TTC549 (cell line): Measurements from ENCODE around the gene NUDT9.
"Not testable (repeated sequence)": the region's sequence is repeated elsewhere in the genome, so short reads cannot be mapped to it uniquely, and the experiment has no call there.

Source experiments
- FAIRE-seq: peaks from 2 replicates; lab custom pipeline; 2012; peaks lifted over from hg19 to GRCh38; lab: Jason Lieb, UNC

Gene NUDT9

GRCh38 chr4:87409420-87409939 is 12.9 kb upstream of the NUDT9 start:
- FAIRE-seq, result no peak

- no peak for FAIRE-seq
Observed at GRCh38 chr4:87410157-87410556, 12.2 kb upstream of the NUDT9 start.

- FAIRE-seq, result no peak
Observed at GRCh38 chr4:87410679-87411078, 11.7 kb upstream of the NUDT9 start.

GRCh38 chr4:87414816-87415215 is 7.6 kb upstream of the NUDT9 start:
- no peak for FAIRE-seq

GRCh38 chr4:87416965-87417364 is 5.4 kb upstream of the NUDT9 start:
- FAIRE-seq, result no peak

GRCh38 chr4:87418410-87418809 is 4.0 kb upstream of the NUDT9 start:
- not testable (repeated sequence) for FAIRE-seq

- no peak for FAIRE-seq
Observed at GRCh38 chr4:87419578-87420249, 2.7 kb upstream of the NUDT9 start.

- FAIRE-seq, result no peak
Observed at GRCh38 chr4:87420276-87420830, 2.0 kb upstream of the NUDT9 start.

GRCh38 chr4:87423317-87424098 is 1.1 kb downstream of the NUDT9 start:
- FAIRE-seq, result no peak

- not testable (repeated sequence) for FAIRE-seq
Observed at GRCh38 chr4:87424099-87424543, 1.7 kb downstream of the NUDT9 start.

- FAIRE-seq, result no peak
Observed at GRCh38 chr4:87425711-87426110, 3.3 kb downstream of the NUDT9 start.

GRCh38 chr4:87426865-87427517 is 4.6 kb downstream of the NUDT9 start:
- FAIRE-seq, result no peak

GRCh38 chr4:87427518-87427868 is 5.1 kb downstream of the NUDT9 start:
- FAIRE-seq, result no peak

GRCh38 chr4:87428979-87429378 is 6.6 kb downstream of the NUDT9 start:
- no peak for FAIRE-seq

- no peak for FAIRE-seq
Observed at GRCh38 chr4:87430038-87430437, 7.7 kb downstream of the NUDT9 start.

GRCh38 chr4:87433342-87433741 is 11.0 kb downstream of the NUDT9 start:
- no peak for FAIRE-seq

GRCh38 chr4:87442889-87443288 is 20.5 kb downstream of the NUDT9 start:
- no peak for FAIRE-seq

GRCh38 chr4:87444741-87445140 is 22.4 kb downstream of the NUDT9 start:
- no peak for FAIRE-seq

- FAIRE-seq, result no peak
Observed at GRCh38 chr4:87445964-87446363, 23.6 kb downstream of the NUDT9 start.

- FAIRE-seq, result not testable (repeated sequence)
Observed at GRCh38 chr4:87446375-87446774, 24.0 kb downstream of the NUDT9 start.

GRCh38 chr4:87451537-87451936 is 29.2 kb downstream of the NUDT9 start:
- no peak for FAIRE-seq

- no peak for FAIRE-seq
Observed at GRCh38 chr4:87458913-87459312, 36.5 kb downstream of the NUDT9 start.

- FAIRE-seq, result no peak
Observed at GRCh38 chr4:87461281-87461700, 38.9 kb downstream of the NUDT9 start.
